H1 (cell line): Measurements from ENCODE around the gene NPM1. TPM values are rescaled to one million over a fixed set of nuclear protein-coding genes. Genes with fewer than 3 reads are reported as not detected.

Source experiments
- CTCF ChIA-PET: fragments of 300-600 bp; sonication (Branson Sonifier 250); formaldehyde crosslinking; loops from one replicate; lab custom pipeline; 2021; ENCODE audit not compliant: partially characterized antibody; lab: Charles Lee
- POLR2A ChIA-PET: fragments of 300-600 bp; sonication (Branson Sonifier 250); formaldehyde crosslinking; loops from one replicate; lab custom pipeline; 2021; ENCODE audit warnings: inconsistent platforms; ENCODE audit not compliant: partially characterized antibody; lab: Charles Lee
- DNase-seq, 2 experiments: peaks; one replicate each; pipeline versions ENCODE4 v3.0.0 to v3.0.0-alpha.2; 2010 to 2022; ENCODE audit warnings: low spot score in 2 of 2, low read depth in 1 of 2, mixed read lengths in 1 of 2
- FAIRE-seq: peaks from 2 replicates; lab custom pipeline; 2011; peaks lifted over from hg19 to GRCh38; lab: Jason Lieb, UNC
- H2AFZ ChIP-seq: 2 replicates; pipeline ENCODE4 v1.8.1; 2012; ENCODE audit warnings: low read length, inconsistent platforms
- H2AK5ac ChIP-seq: 2 replicates; pipeline ENCODE4 v1.6.1; 2013; ENCODE audit warnings: low read depth, low read length
- H2BK120ac ChIP-seq: replicated peaks from 2 replicates; pipeline ENCODE3; 2013; ENCODE audit warnings: low read depth, low read length, inconsistent platforms
- H2BK12ac ChIP-seq: 2 replicates; pipeline ENCODE4 v1.6.1; 2013; ENCODE audit warnings: low read depth, low read length
- H2BK15ac ChIP-seq: 2 replicates; pipeline ENCODE4 v1.6.1; 2013; ENCODE audit warnings: low read length
- H2BK20ac ChIP-seq: 2 replicates; pipeline ENCODE4 v1.6.1; 2013; ENCODE audit warnings: low read length
- H2BK5ac ChIP-seq: 2 replicates; pipeline ENCODE4 v1.6.1; 2013; ENCODE audit warnings: low read depth, low read length
- H3K14ac ChIP-seq: 2 replicates; pipeline ENCODE4 v1.6.1; 2013; ENCODE audit warnings: inconsistent platforms; ENCODE audit not compliant: insufficient read length
- H3K18ac ChIP-seq: 2 replicates; pipeline ENCODE4 v1.6.1; 2013; ENCODE audit warnings: low read length; ENCODE audit errors: extremely low read depth
- H3K23ac ChIP-seq: 2 replicates; pipeline ENCODE4 v1.6.1; 2013; ENCODE audit warnings: inconsistent platforms; ENCODE audit not compliant: insufficient read length
- H3K23me2 ChIP-seq: 2 replicates; pipeline ENCODE4 v1.6.1; 2013; ENCODE audit warnings: low read depth, low read length
- H3K27ac ChIP-seq: 2 replicates; pipeline ENCODE4 v1.6.1; 2011; ENCODE audit warnings: low read depth, low read length, inconsistent platforms
- H3K27me3 ChIP-seq, 4 experiments: replicated peaks in 1 of 4; 1 replicate in 1 of 4; 2 replicates in 3 of 4; pipeline versions ENCODE4 v1.6.1 to v1.8.1; 2011 to 2013; ENCODE audit warnings: low read length in 3 of 4, mild to moderate bottlenecking in 3 of 4, inconsistent platforms in 2 of 4, mixed read lengths in 2 of 4, moderate library complexity in 1 of 4; ENCODE audit not compliant: control insufficient read depth in 3 of 4, insufficient read depth in 3 of 4; ENCODE audit errors: extremely low read depth in 1 of 4
- H3K36me3 ChIP-seq, 4 experiments: 2 replicates each; pipeline versions ENCODE4 v1.6.1 to v1.8.1; 2011 to 2013; ENCODE audit warnings: mild to moderate bottlenecking in 4 of 4, low read length in 3 of 4, moderate library complexity in 2 of 4, control low read depth in 1 of 4, inconsistent platforms in 1 of 4; ENCODE audit not compliant: insufficient read depth in 4 of 4, control insufficient read depth in 2 of 4
- H3K4ac ChIP-seq: replicated peaks from 2 replicates; pipeline ENCODE3; 2013; ENCODE audit warnings: low read length, low read depth, mixed read lengths, inconsistent platforms; ENCODE audit not compliant: insufficient read length
- H3K4me1 ChIP-seq, 4 experiments: replicated peaks in 1 of 4; 1 replicate in 1 of 4; 2 replicates in 3 of 4; pipeline versions ENCODE4 v1.6.1 to v1.8.1; 2011 to 2013; ENCODE audit warnings: low read length in 3 of 4, inconsistent platforms in 2 of 4, mixed read lengths in 1 of 4; ENCODE audit not compliant: insufficient read depth in 4 of 4, control insufficient read depth in 3 of 4
- H3K4me2 ChIP-seq, 2 experiments: 2 replicates each; pipeline versions ENCODE4 v1.6.1 to v1.8.1; 2011 to 2013; ENCODE audit warnings: low read depth in 2 of 2, low read length in 2 of 2, control low read depth in 1 of 2, inconsistent platforms in 1 of 2, mild to moderate bottlenecking in 1 of 2; ENCODE audit not compliant: insufficient read depth in 1 of 2
- H3K4me3 ChIP-seq, 4 experiments: fragments of 200-600, 300-600 bp in 1 of 4; sonication (generic), shearing (Covaris generic), sonication (Bioruptor Twin) in 1 of 4; 2 replicates each; pipeline versions ENCODE4 v1.5.1 to v1.8.1; 2011 to 2016; ENCODE audit warnings: low read length in 4 of 4, low read depth in 3 of 4, control low read depth in 2 of 4, inconsistent platforms in 2 of 4, mild to moderate bottlenecking in 2 of 4, mixed read lengths in 1 of 4, moderate library complexity in 1 of 4; ENCODE audit not compliant: insufficient read depth in 2 of 4; ENCODE audit errors: extremely low read depth in 1 of 4
- H3K56ac ChIP-seq: replicated peaks from 2 replicates; pipeline ENCODE3; 2013; ENCODE audit warnings: low read depth, mild to moderate bottlenecking, mixed read lengths, low read length, inconsistent platforms; ENCODE audit not compliant: insufficient read length
- H3K79me1 ChIP-seq: 2 replicates; pipeline ENCODE4 v1.6.1; 2013; ENCODE audit warnings: low read depth, low read length, control low read depth
- H3K79me2 ChIP-seq, 2 experiments: 2 replicates each; pipeline versions ENCODE4 v1.6.1 to v1.8.1; 2012 to 2013; ENCODE audit warnings: low read length in 2 of 2, mild to moderate bottlenecking in 2 of 2, inconsistent platforms in 1 of 2; ENCODE audit not compliant: insufficient read depth in 2 of 2, control insufficient read depth in 1 of 2
- H3K9ac ChIP-seq, 4 experiments: replicated peaks in 1 of 4; 1 replicate in 1 of 4; 2 replicates in 3 of 4; pipeline versions ENCODE4 v1.6.1 to v1.8.1; 2011 to 2013; ENCODE audit warnings: low read depth in 3 of 4, low read length in 3 of 4, control low read depth in 2 of 4, mild to moderate bottlenecking in 2 of 4, moderate library complexity in 2 of 4, inconsistent platforms in 1 of 4; ENCODE audit errors: extremely low read depth in 1 of 4
- H3K9me3 ChIP-seq, 2 experiments: 2 replicates each; pipeline versions ENCODE4 v1.6.1 to v1.8.1; 2012 to 2013; ENCODE audit warnings: mild to moderate bottlenecking in 2 of 2, moderate library complexity in 2 of 2, control low read depth in 1 of 2, inconsistent platforms in 1 of 2, low read depth in 1 of 2, low read length in 1 of 2, mixed read lengths in 1 of 2; ENCODE audit not compliant: insufficient read depth in 2 of 2
- H4K20me1 ChIP-seq, 2 experiments: replicated peaks in 1 of 2; 2 replicates each; pipeline versions ENCODE3 to v1.8.1; 2011 to 2013; ENCODE audit warnings: inconsistent platforms in 2 of 2, low read length in 2 of 2, mild to moderate bottlenecking in 1 of 2; ENCODE audit not compliant: insufficient read depth in 2 of 2, control insufficient read depth in 1 of 2
- H4K5ac ChIP-seq: 2 replicates; pipeline ENCODE4 v1.6.1; 2013; ENCODE audit warnings: low read length, low read depth, mixed read lengths, inconsistent platforms; ENCODE audit not compliant: insufficient read length
- H4K8ac ChIP-seq: 2 replicates; pipeline ENCODE4 v1.8.0; 2013; ENCODE audit warnings: mild to moderate bottlenecking, moderate library complexity, low read length, inconsistent platforms; ENCODE audit not compliant: insufficient read depth; ENCODE audit errors: extremely low read depth
- H4K91ac ChIP-seq: replicated peaks from 2 replicates; pipeline ENCODE3; 2013; ENCODE audit warnings: low read length, mixed read lengths, inconsistent platforms; ENCODE audit not compliant: insufficient read length
- NANOG ChIP-seq: IDR thresholded peaks from 2 replicates; pipeline ENCODE4 v1.6.1; 2011; ENCODE audit warnings: low read length, low read depth, mild to moderate bottlenecking, inconsistent platforms; ENCODE audit not compliant: insufficient read depth, poor library complexity, severe bottlenecking
- RFX5 ChIP-seq: IDR thresholded peaks from 2 replicates; pipeline ENCODE4 v1.6.1; 2011; ENCODE audit warnings: low read depth, low read length, improper control_type of control experiment, borderline replicate concordance
- WGBS, 2 experiments: shearing (Covaris generic) in 1 of 2; methylation state at CpG; one replicate each; pipeline versions ENCODE4 v1.1.6 to v1.1.7; 2013 to 2015; ENCODE audit warnings: low lambda C conversion rate in 2 of 2, mixed read lengths in 2 of 2, inconsistent platforms in 1 of 2, low coverage in 1 of 2, missing lambda C conversion rate in 1 of 2; ENCODE audit not compliant: insufficient replicate concordance in 2 of 2, insufficient coverage in 1 of 2, insufficient read length in 1 of 2; ENCODE audit errors: extremely low coverage in 1 of 2, missing lambda C conversion rate in 1 of 2; 5-methylcytosine and 5-hydroxymethylcytosine counted together
- polyA plus RNA-seq, 7 experiments: library from polyadenylated mRNA; depleted of rRNA in 3 of 7; stranded (reverse) in 5 of 7; unstranded in 2 of 7; fragments of >200 nt in 5 of 7; fragments of 200-250 nt in 2 of 7; gene quantifications; 1 replicate in 5 of 7; 2 replicates in 1 of 7; 4 replicates in 1 of 7; pipeline versions ENCODE4 v1.2.1 to v1.2.3, GENCODE V29; 2011 to 2013; ENCODE audit warnings: missing spikeins in 2 of 7, mixed read lengths in 2 of 7
- total RNA-seq: library from RNA; stranded (reverse); fragmentation: NEBNext Ultra II Directional; extraction: Animal tissue kit (Norgen Biotek cat#: 25700); gene quantifications from 2 replicates; pipeline ENCODE4 v1.2.1, GENCODE V29; 2021

The NPM1 gene
- total and polyA plus RNA-seq, 2 of the 8 experiments (the other 6 are each of a cell fraction or from before 2014, with no cell fraction given), result 2,182 to 4,042 TPM

GRCh38 chr5:171421331-171422262 lies 33.9 kb downstream of the NPM1 start:
- H4K8ac ChIP-seq, result no peak overlapping the region
- no peak overlapping the region for H3K4ac ChIP-seq
- no peak overlapping the region for H3K27ac ChIP-seq
- no peak overlapping the region for H3K9ac ChIP-seq
- peak overlapping the region; percentile 11; the same call in 1 of the 2 replicates for H2BK20ac ChIP-seq
- H3K9me3 ChIP-seq, result no peaks in the 10 kb centered on the region
- 0 out of 2 replicates have a peak overlapping the region, but pooled peaks have one; percentile 5 for H2AK5ac ChIP-seq
- H3K14ac ChIP-seq, result no peak overlapping the region
- ChIA-PET POLR2A (interaction anchor here (0.7 to 7.3 kb wide), 6 partner anchors 8 to 33 kb away, joined by 3 to 75 read pairs (median 3); partner anchors contain the start of gene NPM1), CTCF (interaction anchor here (0.7 to 7.2 kb wide), 17 partner anchors 9 to 683 kb away, joined by 3 to 64 read pairs (median 4); no protein-coding TSS in a partner anchor)
- FAIRE-seq (no peak), DNase-seq (no peak)
- no peak overlapping the region for H4K5ac ChIP-seq
- WGBS, 2 experiments, result 64% methylated on average over 13 of the region's 16 CpGs; no CpG with 5 or more reads in 1 of the 2 experiments
- H3K56ac ChIP-seq, result no peak overlapping the region
- no peak overlapping the region for H3K18ac ChIP-seq
- H3K79me1 ChIP-seq, result no peaks in the 10 kb centered on the region
- H2BK12ac ChIP-seq, result peak overlapping the region; percentile 19; the same call in 1 of the 2 replicates
- peaks cover 22 to 37% (median 28%) of the 10 kb centered on the region in 4 experiments for H3K27me3 ChIP-seq
- H2BK15ac ChIP-seq, result no peak overlapping the region
- peak overlapping the region; percentile 46 to 97 for H3K4me2 ChIP-seq
- TF ChIP-seq RFX5 (no peak), NANOG (no peak)
- H4K91ac ChIP-seq, result no peak overlapping the region
- peaks cover 3 to 9% of the 10 kb centered on the region in 2 experiments for H4K20me1 ChIP-seq
- peaks cover 10% of the 10 kb centered on the region for H3K23me2 ChIP-seq
- H3K4me1 ChIP-seq, result peaks cover 0 to 25% (median 15%) of the 10 kb centered on the region in 4 experiments; a peak in 6 of 7 replicates
- H3K23ac ChIP-seq, result no peak overlapping the region
- H3K79me2 ChIP-seq, result no peaks in the 10 kb centered on the region
- H3K4me3 ChIP-seq, result peak overlapping the region in 3 of 4 experiments; percentile 46 to 69 (median 57); a peak in 4 of 8 replicates
- H2AFZ ChIP-seq, result no peak overlapping the region
- H2BK120ac ChIP-seq, result no peak overlapping the region
- H2BK5ac ChIP-seq, result 0 out of 2 replicates have a peak overlapping the region, but pooled peaks have one; percentile 21
- no peaks in the 10 kb centered on the region for H3K36me3 ChIP-seq
